NCI-H345 treated with DMSO at 0.1 percent for 48 hours (cell line): Measurements from ENCODE around the gene VENTX.
A peak's percentile ranks its signal among the peaks of the same experiment; 100 is the strongest.
"Not testable (repeated sequence)": the region's sequence is repeated elsewhere in the genome, so short reads cannot be mapped to it uniquely, and the experiment has no call there.

ENCODE experiments used
- DNase-seq: peaks from one replicate; lab custom pipeline; 2025; ENCODE audit not compliant: unreplicated experiment; lab: John Stamatoyannopoulos, UW

Gene VENTX

DNA sequence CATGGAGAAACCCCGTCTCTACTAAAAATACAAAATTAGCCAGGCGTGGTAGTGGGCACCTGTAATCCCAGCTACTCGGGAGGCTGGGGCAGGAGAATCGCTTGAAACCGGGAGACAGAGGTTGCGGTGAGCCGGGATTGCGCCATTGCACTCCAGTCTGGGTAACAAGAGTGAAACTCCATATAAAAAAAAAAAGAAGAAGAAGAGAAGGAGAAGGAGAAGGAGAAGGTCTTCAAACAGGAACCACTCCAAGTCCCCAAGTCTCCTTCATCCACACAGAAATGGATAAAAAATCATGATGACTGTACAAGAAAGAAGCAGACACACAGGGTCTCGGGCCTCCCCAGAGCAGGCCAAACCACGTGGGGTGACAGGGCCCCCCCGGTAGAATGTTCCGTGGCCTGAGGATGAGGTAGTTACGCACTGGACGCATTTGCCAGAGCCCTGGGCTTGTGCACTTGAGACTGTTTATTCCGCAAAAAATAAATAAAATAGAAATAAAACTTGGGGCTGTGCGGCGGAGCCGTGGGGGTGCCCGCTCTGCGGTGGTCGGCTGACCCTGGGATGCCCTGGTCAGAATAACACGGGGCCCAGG lies 15.8 kb downstream of the VENTX start:
- DNase-seq, result no peak

- no peak for DNase-seq
Observed at GRCh38 chr10:133254421-133255120, 16.9 kb downstream of the VENTX start.

GRCh38 chr10:133255323-133255722 lies 17.7 kb downstream of the VENTX start:
- DNase-seq, result no peak

- DNase-seq, result no peak
Observed at GRCh38 chr10:133257489-133258065, 19.9 kb downstream of the VENTX start.

- no peak for DNase-seq
Observed at GRCh38 chr10:133258066-133258817, 20.6 kb downstream of the VENTX start.

- DNase-seq, result no peak
Observed at GRCh38 chr10:133258818-133259601, 21.4 kb downstream of the VENTX start.

DNA sequence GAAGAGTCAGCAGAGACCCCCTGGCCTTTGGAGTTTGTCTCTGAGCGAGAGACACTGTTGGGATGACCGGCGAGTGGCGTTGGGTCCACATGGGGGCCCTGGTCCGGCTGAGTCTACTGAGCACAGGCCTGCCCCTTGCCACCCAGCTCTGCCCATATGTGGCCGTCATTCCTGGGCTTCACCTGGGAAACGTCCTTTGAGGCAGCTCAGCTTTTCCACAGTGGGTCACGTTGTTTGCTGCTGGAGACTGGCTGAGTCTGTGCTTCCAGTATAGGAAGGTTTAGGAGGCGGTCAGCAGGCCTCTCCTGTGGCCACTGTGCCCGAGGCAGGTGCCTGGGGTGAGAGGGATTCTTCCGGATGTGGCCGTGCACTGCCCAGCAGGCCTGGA lies 21.9 kb downstream of the VENTX start:
- DNase-seq, result no peak

GRCh38 chr10:133260895-133261725 lies 23.5 kb downstream of the VENTX start:
- no peak for DNase-seq

DNA sequence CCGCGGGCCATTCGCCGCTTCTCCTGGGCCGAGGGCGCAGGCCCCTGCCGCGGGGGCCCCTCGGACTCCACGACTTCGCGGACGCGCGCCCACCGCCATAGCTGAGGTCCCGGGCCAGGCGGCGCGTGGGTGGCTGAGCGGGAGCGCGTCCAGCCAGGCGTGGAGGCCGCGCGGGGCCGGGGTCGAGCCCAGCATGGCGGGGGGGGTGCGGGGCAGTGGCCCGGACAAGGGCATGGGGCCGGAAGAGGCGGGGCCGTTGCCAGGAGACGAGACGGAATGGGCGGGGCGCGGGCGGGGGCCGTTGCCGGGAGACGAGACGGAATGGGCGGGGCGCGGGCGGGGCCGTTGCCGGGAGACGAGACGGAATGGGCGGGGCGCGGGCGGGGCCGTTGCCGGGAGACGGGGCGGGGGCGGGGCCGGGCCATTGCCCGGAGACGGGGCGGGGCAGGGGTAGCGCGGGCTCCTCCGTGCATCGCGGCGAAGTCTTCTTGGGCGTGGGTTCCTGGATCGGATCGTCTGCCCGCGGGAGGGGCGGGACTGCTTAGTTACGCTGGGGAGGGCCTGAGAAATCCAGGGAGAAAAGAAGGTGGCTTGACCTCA lies 24.2 kb downstream of the VENTX start:
- DNase-seq, result no peak

DNA sequence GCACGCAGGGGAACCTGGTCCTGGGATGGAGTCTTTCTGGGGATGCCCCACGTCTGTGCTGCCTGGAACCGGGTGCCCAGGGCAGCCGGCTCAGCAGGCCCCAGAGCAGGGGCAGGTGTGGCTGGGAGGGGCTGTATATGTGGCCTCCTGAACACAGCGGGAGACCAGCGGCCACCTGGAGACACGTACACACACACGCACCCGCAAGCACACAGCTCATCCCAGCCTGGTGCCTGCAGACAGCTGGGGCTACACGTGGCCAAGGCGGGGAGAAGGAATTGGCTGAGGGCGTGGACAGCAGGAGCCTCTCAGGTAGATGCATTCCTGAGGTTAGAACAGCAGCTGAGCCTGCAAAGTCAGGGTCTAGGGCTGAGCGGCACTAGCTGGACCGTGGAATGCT lies 25.0 kb downstream of the VENTX start:
- DNase-seq, result peak; percentile 41

DNA sequence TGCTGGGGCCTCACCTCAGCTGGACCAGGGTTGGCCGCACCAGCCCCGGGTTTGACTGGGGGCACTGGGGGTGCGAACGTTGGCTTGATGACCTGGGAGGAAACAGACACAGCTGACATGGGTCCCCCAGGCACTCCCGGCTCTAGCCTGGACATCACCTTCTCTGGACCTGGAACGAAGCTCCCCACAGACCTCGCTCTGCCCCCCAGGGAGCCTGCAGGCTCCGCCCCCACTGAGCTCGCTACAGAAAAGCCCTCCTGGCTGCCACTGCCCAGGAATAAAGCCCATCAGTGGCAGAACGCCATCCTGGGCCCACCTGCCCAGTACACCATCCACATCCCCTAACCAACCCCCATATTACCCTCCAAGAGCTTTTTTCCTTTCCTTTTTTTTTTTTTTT lies 26.0 kb downstream of the VENTX start:
- DNase-seq, result no peak

- DNase-seq, result no peak
Observed at GRCh38 chr10:133264461-133264860, 26.8 kb downstream of the VENTX start.

- not testable (repeated sequence) for DNase-seq
Observed at GRCh38 chr10:133265052-133265451, 27.4 kb downstream of the VENTX start.

DNA sequence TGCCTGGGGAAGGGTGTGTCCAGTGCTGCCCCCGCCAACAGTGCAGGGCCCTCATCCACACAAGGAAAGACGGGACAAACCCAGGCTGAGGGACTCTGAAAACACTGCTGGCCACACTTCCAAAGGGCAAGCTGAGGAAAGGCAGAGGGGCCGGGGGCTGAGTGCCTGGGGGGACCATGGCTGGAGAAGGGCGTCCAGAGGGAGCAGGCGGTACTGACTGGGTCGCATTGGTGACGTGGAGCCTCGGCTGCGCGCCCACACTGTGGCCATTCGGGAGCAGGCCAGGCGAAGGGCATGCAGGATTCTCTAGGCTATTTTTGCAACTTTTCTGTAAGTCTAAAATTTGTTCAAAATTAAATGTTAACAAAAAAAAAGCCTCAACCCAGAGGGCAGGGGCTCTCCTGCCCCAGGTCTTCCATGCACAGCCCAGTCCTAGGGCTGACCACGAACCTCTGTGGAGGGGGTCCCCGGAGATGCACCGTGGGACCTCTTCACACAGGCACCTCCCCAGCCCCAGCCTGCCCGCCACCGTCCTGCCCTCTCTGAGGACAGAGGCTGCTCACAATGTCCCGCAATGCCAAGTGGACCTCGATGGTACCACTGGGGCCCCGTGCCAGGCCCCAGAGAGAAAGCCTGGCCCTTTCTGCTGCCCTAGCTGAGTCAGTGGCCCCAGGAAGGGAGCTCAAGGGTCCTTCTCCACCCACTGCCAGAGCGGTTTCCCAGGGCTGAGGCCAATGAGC lies 28.6 kb downstream of the VENTX start:
- DNase-seq, result no peak

DNA sequence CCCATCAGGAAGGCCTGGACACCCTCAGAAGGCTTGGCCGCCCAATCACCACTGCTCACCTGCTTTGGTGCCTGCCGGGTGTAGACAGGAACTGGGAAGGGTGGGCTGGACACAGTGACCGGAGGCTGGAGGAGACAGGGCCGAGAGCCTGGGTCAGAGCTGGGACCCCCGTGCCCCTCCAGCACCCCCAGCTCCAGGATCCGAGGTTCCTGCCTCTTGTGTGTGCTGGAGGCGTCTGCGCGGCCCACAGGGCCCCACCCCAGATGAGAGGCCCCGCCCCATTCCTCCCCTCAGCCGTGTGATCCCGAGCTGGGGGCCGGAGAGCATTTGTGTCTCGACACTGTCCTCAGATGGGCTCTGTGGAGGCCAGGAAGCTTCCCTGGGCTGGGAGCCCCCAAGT lies 29.6 kb downstream of the VENTX start:
- no peak for DNase-seq

DNA sequence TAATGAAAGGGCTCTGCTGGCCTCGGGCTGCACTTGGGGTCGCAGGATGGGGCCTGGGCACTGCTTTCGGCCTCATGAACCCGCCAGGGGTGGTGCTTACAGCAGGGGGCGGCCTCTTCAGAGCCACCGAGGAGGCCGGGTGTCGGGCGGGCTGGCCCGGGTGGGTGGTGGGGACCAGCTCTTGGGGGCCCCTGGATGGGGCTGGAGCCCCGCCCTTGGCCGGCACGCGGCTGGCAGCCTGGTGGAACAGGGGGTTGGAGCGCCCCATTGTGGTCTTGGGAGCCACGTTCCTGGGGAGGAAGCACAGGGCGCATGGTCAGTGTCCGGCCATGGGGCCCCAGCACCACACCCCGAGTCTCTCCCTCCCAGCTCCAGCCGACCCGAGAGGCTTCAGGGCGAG lies 30.2 kb downstream of the VENTX start:
- DNase-seq, result no peak

GRCh38 chr10:133268532-133268931 lies 30.9 kb downstream of the VENTX start:
- DNase-seq, result no peak

- DNase-seq, result no peak
Observed at GRCh38 chr10:133269367-133269766, 31.7 kb downstream of the VENTX start.

DNA sequence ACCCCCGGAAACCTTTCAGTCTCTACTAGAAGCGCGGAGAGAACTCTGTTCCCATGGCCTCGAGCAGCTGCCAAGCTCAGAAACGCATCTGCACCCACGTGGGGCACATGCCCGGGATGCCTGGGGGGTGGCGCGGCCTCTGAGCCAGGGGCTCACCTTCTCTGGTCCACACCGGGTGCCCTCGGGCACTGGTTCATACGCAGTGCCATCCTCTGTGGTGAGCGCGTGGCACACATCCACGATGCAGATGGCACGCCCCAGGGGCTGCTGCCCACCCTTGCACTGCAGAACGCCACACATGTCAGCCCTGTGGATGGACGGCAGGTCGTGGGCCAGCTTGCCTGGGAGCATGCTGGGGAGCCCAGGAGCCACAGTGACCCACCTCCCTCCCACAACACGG lies 32.5 kb downstream of the VENTX start:
- no peak for DNase-seq
